ENCODE measurements around the gene AMBRA1.

- TF ChIP-seq CTCF (conservative IDR thresholded peaks at IDR 0.05) (no peak), ZFX (IDR thresholded peaks at IDR 0.05) (no peak)
Measured at GRCh38 chr11:46498179-46498578, 95.6 kb downstream of the AMBRA1 start.

All from C4-2B (cell line).